Parathyroid adenoma (tissue), 2 donors: ENCODE data around the gene KCNK15.

Experiments
- H2AFZ ChIP-seq: fragments of 300-600 bp; sonication (generic); one replicate; pipeline ENCODE4 v1.7.0; 2017; ENCODE audit warnings: antibody characterized with exemption, mild to moderate bottlenecking
- H3K27ac ChIP-seq: fragments of 300-600 bp; sonication (generic); one replicate; pipeline ENCODE4 v1.7.0; 2017
- H3K27me3 ChIP-seq: fragments of 300-600 bp; sonication (generic); one replicate; pipeline ENCODE4 v1.7.0; 2017; ENCODE audit warnings: low read length; ENCODE audit not compliant: control insufficient read depth, insufficient read depth
- H3K36me3 ChIP-seq: fragments of 300-600 bp; sonication (generic); one replicate; pipeline ENCODE4 v1.7.0; 2017; ENCODE audit warnings: low read length; ENCODE audit not compliant: control insufficient read depth, insufficient read depth
- H3K4me1 ChIP-seq: fragments of 300-600 bp; sonication (generic); one replicate; pipeline ENCODE4 v1.7.0; 2017; ENCODE audit warnings: control low read depth
- H3K4me2 ChIP-seq: fragments of 300-600 bp; sonication (generic); one replicate; pipeline ENCODE4 v1.7.0; 2017; ENCODE audit warnings: low read length
- H3K4me3 ChIP-seq: fragments of 300-600 bp; sonication (generic); one replicate; pipeline ENCODE4 v1.7.0; 2017; ENCODE audit warnings: low read depth, low read length
- H3K79me2 ChIP-seq: fragments of 300-600 bp; sonication (generic); one replicate; pipeline ENCODE4 v1.7.0; 2017; ENCODE audit warnings: control low read depth
- H3K9ac ChIP-seq: fragments of 300-600 bp; sonication (generic); one replicate; pipeline ENCODE4 v1.7.0; 2017; ENCODE audit warnings: mild to moderate bottlenecking
- H3K9me3 ChIP-seq: fragments of 300-600 bp; sonication (generic); one replicate; pipeline ENCODE4 v1.7.0; 2017; ENCODE audit warnings: low read length; ENCODE audit not compliant: control insufficient read depth
- CTCF ChIP-seq: fragments of 300-600 bp; sonication (generic); IDR thresholded peaks from one replicate; pipeline ENCODE4 v1.7.0; 2017; ENCODE audit warnings: antibody characterized with exemption, mild to moderate bottlenecking
- donor health status: primary hyperparathyroidism.

The KCNK15 gene

DNA sequence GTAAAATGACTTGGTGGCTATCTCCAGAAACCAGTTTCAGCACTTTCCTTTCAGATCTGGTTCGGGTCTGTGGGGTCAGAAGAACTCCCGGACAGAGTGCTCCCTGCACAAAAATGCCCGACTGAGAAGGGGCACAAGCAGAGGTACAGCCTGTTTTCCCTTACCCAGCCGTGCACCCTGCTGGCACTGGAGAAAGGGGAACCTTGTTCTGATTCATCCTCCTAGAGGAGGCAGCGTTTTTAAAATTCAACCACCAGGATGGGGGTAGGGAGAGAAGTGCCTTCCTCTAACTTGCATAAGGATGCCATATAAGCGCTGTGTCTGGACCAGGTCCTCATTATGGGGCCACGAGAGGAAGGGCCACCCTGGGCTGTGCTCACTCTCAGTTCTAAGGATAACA is 47.1 kb downstream of the KCNK15 start:
- no peak for TF ChIP-seq CTCF
- no peaks in the 10 kb centered on the region for H3K9me3 ChIP-seq
- H3K79me2 ChIP-seq: no peaks in the 10 kb centered on the region

DNA sequence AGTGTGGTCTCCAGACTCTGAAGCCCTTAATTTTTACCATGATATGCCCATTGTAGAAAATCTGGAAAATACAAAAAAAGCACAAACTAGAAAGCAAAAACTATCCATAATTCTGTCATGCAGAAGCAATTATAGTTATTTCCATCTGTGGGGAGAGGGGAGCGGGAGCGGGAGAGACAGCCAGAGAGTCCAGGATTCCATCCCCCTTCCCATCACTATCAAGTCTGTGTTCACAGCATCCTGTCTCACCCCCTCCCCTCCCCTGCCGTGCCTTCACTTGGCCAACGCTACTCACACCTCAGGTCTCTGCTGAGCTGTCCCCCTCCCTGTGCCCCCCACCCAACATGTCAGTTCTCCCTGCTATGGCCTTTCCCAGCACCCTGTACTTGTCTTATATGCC is 50.2 kb downstream of the KCNK15 start:
- H3K4me1 ChIP-seq: no peaks in the 10 kb centered on the region
- TF ChIP-seq CTCF: no peak
- no peak overlapping the region for H3K4me3 ChIP-seq
- H3K27me3 ChIP-seq: no peaks in the 10 kb centered on the region
- no peak overlapping the region for H3K4me2 ChIP-seq
- no peak overlapping the region for H2AFZ ChIP-seq
- no peaks in the 10 kb centered on the region for H3K36me3 ChIP-seq
- no peak overlapping the region for H3K27ac ChIP-seq
- no peaks in the 10 kb centered on the region for H3K9me3 ChIP-seq
- H3K79me2 ChIP-seq: no peaks in the 10 kb centered on the region
- H3K9ac ChIP-seq: no peak overlapping the region

More for the DNA sequence above, 47.1 kb downstream of the KCNK15 start:
- Histone ChIP-seq H2AFZ (no peak overlapping the region), H3K36me3 (no peaks in the 10 kb centered on the region), H3K27ac (no peak overlapping the region), H3K9ac (no peak overlapping the region), H3K27me3 (no peaks in the 10 kb centered on the region), H3K4me3 (no peak overlapping the region), H3K4me1 (no peaks in the 10 kb centered on the region), H3K4me2 (no peak overlapping the region)

GRCh38 chr20:44796311-44796710 is 50.6 kb downstream of the KCNK15 start:
- H3K4me3 ChIP-seq: no peak overlapping the region
- no peaks in the 10 kb centered on the region for H3K4me1 ChIP-seq
- H3K36me3 ChIP-seq: no peaks in the 10 kb centered on the region
- TF ChIP-seq CTCF: no peak
- H3K4me2 ChIP-seq: no peak overlapping the region
- H3K27ac ChIP-seq: no peak overlapping the region
- H2AFZ ChIP-seq: no peak overlapping the region
- no peaks in the 10 kb centered on the region for H3K9me3 ChIP-seq
- H3K27me3 ChIP-seq: no peaks in the 10 kb centered on the region
- H3K9ac ChIP-seq: no peak overlapping the region
- H3K79me2 ChIP-seq: no peaks in the 10 kb centered on the region

- Histone ChIP-seq H3K9me3 (no peaks in the 10 kb centered on the region), H3K27ac (no peak overlapping the region), H3K4me2 (no peak overlapping the region), H3K9ac (no peak overlapping the region), H2AFZ (no peak overlapping the region), H3K79me2 (no peaks in the 10 kb centered on the region), H3K4me1 (no peaks in the 10 kb centered on the region), H3K36me3 (no peaks in the 10 kb centered on the region), H3K27me3 (no peaks in the 10 kb centered on the region), H3K4me3 (no peak overlapping the region)
- TF ChIP-seq CTCF: no peak
Observed at GRCh38 chr20:44796758-44797457, 51.2 kb downstream of the KCNK15 start.

DNA sequence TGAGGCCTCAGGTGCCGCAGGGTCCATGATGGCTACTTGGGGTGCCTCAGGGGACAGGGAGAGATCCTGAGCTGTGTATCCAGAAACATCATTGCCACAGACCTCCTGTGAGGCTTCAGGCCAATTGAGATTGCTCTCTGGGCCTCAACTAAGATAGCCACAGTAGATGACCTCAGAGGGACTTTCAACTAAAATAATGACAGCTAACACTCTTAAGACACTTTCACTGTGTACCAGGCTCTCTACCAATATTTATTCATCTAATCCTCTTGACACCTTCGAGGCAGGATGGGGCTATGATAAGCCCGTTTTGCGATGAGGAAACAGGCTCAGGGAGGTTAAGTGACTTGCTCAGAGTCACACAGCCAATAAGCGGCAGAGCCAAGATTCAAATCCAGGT is 54.0 kb downstream of the KCNK15 start:
- Histone ChIP-seq H3K4me3 (no peak overlapping the region), H3K4me1 (no peaks in the 10 kb centered on the region), H3K4me2 (no peak overlapping the region), H2AFZ (no peak overlapping the region), H3K27me3 (no peaks in the 10 kb centered on the region), H3K9ac (no peak overlapping the region), H3K36me3 (no peaks in the 10 kb centered on the region), H3K27ac (no peak overlapping the region), H3K79me2 (no peaks in the 10 kb centered on the region), H3K9me3 (no peaks in the 10 kb centered on the region)
- TF ChIP-seq CTCF: no peak
